ENCODE data around the gene TINAGL1.

DNA sequence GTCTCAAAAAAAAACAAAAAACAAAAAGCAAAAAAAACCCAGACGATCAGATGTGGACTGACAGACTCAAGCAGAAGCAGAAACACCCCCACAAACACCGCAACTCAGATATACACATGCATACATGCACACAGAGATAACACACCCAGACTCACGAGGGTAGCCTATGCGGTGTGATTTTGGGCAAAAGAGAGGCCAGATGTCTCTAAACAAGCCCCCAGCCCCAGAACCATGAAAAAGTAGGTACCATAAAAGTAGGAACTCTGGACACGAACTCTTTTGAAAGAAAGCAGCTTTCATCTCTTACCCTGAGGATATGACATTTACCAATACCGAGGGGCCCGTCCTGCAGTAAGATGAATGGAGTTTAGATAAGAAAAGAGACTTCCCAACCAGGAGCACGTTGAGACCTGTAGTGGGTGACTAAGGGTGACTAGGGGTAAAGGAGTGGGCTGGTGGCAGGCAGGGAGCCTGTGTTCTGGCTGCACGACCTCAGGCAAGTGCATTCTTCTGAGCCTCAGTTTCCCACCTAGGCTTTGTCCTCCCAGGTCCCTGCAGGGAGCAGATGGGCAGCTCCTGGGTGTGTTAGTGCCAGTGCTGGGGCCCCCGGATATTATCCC is 1.5 kb upstream of the TINAGL1 start:
- TF ChIP-seq POLR2A (IDR thresholded peaks at IDR 0.05; ENCODE audit: extremely low read depth, insufficient read length): no peak
- TF ChIP-seq, protein P1, sequence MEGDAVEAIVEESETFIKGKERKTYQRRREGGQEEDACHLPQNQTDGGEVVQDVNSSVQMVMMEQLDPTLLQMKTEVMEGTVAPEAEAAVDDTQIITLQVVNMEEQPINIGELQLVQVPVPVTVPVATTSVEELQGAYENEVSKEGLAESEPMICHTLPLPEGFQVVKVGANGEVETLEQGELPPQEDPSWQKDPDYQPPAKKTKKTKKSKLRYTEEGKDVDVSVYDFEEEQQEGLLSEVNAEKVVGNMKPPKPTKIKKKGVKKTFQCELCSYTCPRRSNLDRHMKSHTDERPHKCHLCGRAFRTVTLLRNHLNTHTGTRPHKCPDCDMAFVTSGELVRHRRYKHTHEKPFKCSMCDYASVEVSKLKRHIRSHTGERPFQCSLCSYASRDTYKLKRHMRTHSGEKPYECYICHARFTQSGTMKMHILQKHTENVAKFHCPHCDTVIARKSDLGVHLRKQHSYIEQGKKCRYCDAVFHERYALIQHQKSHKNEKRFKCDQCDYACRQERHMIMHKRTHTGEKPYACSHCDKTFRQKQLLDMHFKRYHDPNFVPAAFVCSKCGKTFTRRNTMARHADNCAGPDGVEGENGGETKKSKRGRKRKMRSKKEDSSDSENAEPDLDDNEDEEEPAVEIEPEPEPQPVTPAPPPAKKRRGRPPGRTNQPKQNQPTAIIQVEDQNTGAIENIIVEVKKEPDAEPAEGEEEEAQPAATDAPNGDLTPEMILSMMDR (IDR thresholded peaks at IDR 0.05; ENCODE audit: low read depth, low read length): no peak
- TF ChIP-seq, protein P2, sequence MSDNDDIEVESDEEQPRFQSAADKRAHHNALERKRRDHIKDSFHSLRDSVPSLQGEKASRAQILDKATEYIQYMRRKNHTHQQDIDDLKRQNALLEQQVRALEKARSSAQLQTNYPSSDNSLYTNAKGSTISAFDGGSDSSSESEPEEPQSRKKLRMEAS (IDR thresholded peaks at IDR 0.05; ENCODE audit: low read depth, low read length): no peak
- TF ChIP-seq MYC (IDR thresholded peaks at IDR 0.05; ENCODE audit: low read depth, low read length): no peak
